Activated naive CD4-positive, alpha-beta T cell treated with anti-CD3 and anti-CD28 coated beads, Interleukin-2, amount 50 U/mL, for 72 hours (primary cell): ENCODE measurements around the gene LYRM7. TPM values are rescaled to one million over a fixed set of nuclear protein-coding genes. Genes with fewer than 3 reads are reported as not detected.
A peak's percentile ranks its signal among the peaks of the same experiment; 100 is the strongest.
"Not testable (repeated sequence)": the region's sequence is repeated elsewhere in the genome, so short reads cannot be mapped to it uniquely, and the experiment has no call there.

Experiments
- ATAC-seq, 2 donors: fragments of 150-1000 bp; cut with Tn5 transposase; 2 replicates each; pipeline ENCODE4 v1.10.0; 2021; ENCODE audit warnings: mild to moderate bottlenecking in 2 of 2, moderate library complexity in 2 of 2
- DNase-seq, 2 donors: peaks; one replicate each; pipeline ENCODE4 v3.0.0; 2021 to 2022; ENCODE audit warnings: low spot score in 2 of 2
- H3K27ac Mint-ChIP-seq, 2 donors: one replicate each; pipeline ENCODE4 v1.8.0; 2022; ENCODE audit warnings: mild to moderate bottlenecking in 2 of 2, mixed read lengths in 2 of 2
- H3K36me3 Mint-ChIP-seq, 2 donors: one replicate each; pipeline ENCODE4 v1.8.0; 2022; ENCODE audit warnings: mixed read lengths in 2 of 2
- H3K9me3 Mint-ChIP-seq, 2 donors: one replicate each; pipeline ENCODE4 v1.8.0; 2022; ENCODE audit warnings: mixed read lengths in 2 of 2
- total RNA-seq, 2 donors: library from RNA; stranded (reverse); gene quantifications; one replicate each; pipeline ENCODE4 v1.2.3, GENCODE V29; 2022

Gene LYRM7
- total RNA-seq, 2 donors from 2014 or later = 11.3 to 17.7 TPM

GRCh38 chr5:131224387-131225201, 53.9 kb downstream of the LYRM7 start:
- no peak overlapping the region for H3K27ac Mint-ChIP-seq
- no peak for DNase-seq

GRCh38 chr5:131225282-131225974, 54.7 kb downstream of the LYRM7 start:
- ATAC-seq (no peak), DNase-seq (no peak)
- no peaks in the 10 kb centered on the region for H3K36me3 Mint-ChIP-seq
- no peaks in the 10 kb centered on the region for H3K9me3 Mint-ChIP-seq
- no peak overlapping the region for H3K27ac Mint-ChIP-seq

More at GRCh38 chr5:131224387-131225201, 53.9 kb downstream of the LYRM7 start:
- Mint-ChIP-seq H3K36me3 (no peaks in the 10 kb centered on the region), H3K9me3 (no peaks in the 10 kb centered on the region)
- peak; percentile 82 to 88 for ATAC-seq

DNA sequence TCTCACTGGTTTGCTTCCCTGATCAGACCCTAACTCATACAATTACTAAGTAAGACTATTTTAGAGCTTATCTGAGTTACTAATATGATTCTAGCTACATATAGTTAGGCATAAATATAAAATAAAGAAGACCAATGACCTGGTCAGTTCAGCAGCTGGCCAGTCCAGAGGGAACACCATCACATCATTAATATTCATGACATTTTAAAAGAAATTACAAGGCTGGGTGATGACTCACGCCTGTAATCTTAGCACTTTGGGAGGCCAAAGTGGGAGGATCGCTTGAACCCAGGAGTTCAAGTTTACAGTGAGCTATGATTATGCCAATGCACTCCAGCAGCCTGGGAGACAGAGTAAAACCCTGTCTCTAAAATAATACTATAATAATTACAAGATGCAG, 56.2 kb downstream of the LYRM7 start:
- no peaks in the 10 kb centered on the region for H3K9me3 Mint-ChIP-seq
- no peak overlapping the region for H3K27ac Mint-ChIP-seq
- no peaks in the 10 kb centered on the region for H3K36me3 Mint-ChIP-seq
- DNase-seq (no peak), ATAC-seq (no peak)

DNA sequence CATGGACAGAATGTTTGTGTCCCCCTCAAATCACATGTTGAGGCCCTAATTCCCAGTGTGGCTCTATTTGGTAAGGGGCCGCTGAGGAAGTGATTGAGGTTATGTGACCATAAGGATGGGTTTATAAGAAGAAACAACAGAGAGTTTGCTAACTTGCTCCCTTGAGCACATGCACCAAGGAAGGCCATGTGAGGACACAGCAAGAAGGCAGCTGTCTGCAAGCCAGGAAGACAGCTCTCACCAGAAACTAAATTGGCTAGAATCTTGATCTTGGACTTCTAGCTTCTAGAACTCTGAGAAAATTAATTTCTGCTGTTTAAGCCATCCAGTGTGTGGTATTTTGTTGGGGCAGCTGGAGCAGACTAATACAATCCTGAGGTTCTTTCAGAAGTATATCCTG, 57.9 kb downstream of the LYRM7 start:
- no peaks in the 10 kb centered on the region for H3K9me3 Mint-ChIP-seq
- DNase-seq (no peak), ATAC-seq (no peak)
- H3K36me3 Mint-ChIP-seq = no peaks in the 10 kb centered on the region
- H3K27ac Mint-ChIP-seq = no peak overlapping the region

DNA sequence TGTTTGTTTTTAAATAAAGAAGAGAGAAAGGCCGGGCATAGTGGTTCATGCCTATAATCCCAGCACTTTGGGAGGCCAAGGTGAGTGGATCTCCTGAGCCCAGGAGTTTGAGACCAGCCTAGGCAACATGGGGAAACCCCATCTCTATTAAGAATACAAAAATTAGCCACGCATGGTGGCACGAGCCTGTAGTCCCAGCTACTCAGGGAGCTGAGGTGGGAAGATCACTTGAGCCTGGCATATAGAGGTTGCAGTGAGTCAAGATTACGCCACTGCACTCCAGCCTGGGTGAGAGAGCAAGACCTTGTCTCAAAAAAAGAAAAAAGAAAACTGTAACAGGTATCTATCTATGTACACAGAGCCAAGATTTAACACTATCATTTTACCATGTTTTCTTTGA, 58.9 kb downstream of the LYRM7 start:
- ATAC-seq = no peak
- H3K9me3 Mint-ChIP-seq = no peaks in the 10 kb centered on the region
- DNase-seq = no peak
- no peaks in the 10 kb centered on the region for H3K36me3 Mint-ChIP-seq
- H3K27ac Mint-ChIP-seq = no peak overlapping the region

- DNase-seq (no peak), ATAC-seq (no peak)
- H3K36me3 Mint-ChIP-seq = no peaks in the 10 kb centered on the region
- H3K9me3 Mint-ChIP-seq = no peaks in the 10 kb centered on the region
- peak overlapping the region; percentile 41 to 69 for H3K27ac Mint-ChIP-seq
Measured at GRCh38 chr5:131230406-131230805, 59.7 kb downstream of the LYRM7 start.

DNA sequence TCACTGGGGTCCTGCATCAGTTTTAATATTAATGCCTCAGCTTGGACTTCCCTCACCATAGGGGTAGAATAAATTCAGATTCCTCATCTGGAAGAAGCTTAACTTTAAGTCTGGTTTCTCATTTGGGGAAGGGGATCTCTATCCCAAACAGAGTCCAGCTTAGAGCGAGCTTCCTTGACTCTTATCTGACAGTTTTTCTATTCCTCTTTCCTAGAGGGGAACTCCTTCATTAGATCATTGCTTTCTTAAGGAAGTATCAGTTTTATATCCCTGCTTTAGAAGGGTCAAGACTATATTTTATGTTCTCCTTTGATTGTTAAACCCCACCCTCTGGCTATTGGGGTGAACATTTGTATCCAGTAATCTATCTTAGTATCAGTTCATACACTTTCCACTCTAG, 68.9 kb downstream of the LYRM7 start:
- peaks cover 0 to 9% of the 10 kb centered on the region in 2 donors for H3K36me3 Mint-ChIP-seq
- no peak for ATAC-seq
- H3K9me3 Mint-ChIP-seq = peaks cover 0 to 2% of the 10 kb centered on the region in 2 donors
- H3K27ac Mint-ChIP-seq = no peak overlapping the region
- no peak for DNase-seq

DNA sequence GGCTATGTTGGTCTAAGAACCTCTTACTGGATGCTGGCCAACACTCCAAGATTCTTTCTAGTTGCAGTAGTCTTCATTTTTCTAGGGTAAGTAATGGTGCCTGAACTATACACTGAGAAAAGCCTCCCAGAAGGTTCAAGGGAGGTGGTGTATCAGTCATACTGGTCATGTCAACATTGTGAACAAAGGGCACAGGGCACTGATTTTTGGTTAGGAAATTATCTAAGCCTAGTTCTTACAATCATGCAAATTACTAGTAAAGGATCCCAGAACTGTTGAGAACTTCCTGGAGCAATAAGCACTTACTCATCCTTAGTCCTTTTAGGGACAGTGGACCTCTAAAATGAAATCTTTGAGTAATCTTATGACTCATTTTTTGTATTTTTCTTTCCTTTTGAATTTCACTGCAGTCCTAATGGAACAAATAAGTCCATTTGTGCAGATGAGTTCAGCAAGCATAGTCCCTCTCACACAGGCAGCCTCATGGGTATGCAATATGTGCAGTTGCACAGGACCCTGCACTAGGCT, 72.0 kb downstream of the LYRM7 start:
- Mint-ChIP-seq H3K9me3 (peaks cover 0 to 4% of the 10 kb centered on the region in 2 donors), H3K36me3 (peaks cover 0 to 34% of the 10 kb centered on the region in 2 donors), H3K27ac (peak overlapping the region in 1 of 2 donors; percentile 51)
- ATAC-seq (peak; percentile 92 to 95), DNase-seq (no peak)

DNA sequence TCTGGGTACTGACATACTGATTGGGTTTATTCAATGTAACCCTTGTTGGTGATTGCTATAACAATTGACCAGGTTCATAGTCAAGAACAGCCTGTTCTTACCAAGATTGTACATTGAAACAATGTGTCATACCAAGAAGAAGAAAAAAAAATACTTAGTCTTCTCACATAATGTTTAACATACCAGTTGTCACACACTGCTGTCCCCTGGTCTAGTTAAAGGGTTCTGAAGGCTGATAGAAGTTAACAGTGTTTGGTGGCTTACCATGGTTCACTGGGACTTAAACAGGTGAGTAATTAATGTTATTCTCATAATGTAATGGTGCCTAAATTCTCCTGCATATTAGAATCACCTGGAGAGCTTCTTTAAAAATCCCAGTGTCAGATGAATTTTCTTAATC, 74.6 kb downstream of the LYRM7 start:
- H3K27ac Mint-ChIP-seq = no peak overlapping the region
- no peak for ATAC-seq
- DNase-seq = no peak
- peaks cover 0 to 34% of the 10 kb centered on the region in 2 donors for H3K36me3 Mint-ChIP-seq
- H3K9me3 Mint-ChIP-seq = peaks cover 0 to 4% of the 10 kb centered on the region in 2 donors

DNA sequence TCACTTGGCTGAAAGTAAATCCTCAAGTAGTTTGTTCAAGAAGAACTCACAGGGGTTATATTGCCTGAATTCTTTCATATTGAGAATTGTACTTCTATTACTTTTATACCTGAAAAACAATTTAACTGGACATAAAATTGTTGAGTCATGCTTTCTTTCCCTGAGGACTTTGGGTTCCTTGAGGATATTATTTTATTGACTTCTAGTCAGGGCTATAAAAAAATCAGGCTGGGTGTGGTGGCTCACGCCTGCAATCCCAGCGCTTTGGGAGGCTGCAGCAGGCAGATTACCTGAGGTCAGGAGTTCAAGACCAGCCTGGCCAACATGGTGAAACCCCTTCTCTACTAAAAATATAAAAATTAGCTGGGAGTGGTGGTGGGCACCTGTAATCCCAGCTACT, 75.2 kb downstream of the LYRM7 start:
- no peak for ATAC-seq
- H3K9me3 Mint-ChIP-seq = peaks cover 0 to 4% of the 10 kb centered on the region in 2 donors
- no peak for DNase-seq
- H3K36me3 Mint-ChIP-seq = peaks cover 0 to 34% of the 10 kb centered on the region in 2 donors
- no peak overlapping the region for H3K27ac Mint-ChIP-seq

DNA sequence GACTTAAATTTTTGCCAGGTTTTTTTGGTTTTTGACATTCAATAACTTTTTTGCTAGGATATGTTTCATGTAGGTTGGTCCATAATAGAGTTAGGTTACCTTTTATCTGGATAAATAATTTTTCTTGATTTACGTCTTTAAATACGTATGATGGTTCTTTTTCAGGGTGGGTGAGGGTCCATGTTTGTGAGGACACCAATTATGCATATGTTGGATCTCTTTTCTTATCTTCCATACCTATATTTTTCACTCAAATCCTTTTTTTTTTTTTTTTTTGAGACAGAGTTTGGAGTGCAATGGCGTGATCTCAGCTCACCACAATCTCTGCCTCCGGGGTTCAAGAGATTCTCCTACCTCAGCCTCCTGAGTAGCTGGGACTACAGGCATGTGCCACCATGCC, 75.8 kb downstream of the LYRM7 start:
- ATAC-seq = no peak

GRCh38 chr5:131250751-131251475, 80.2 kb downstream of the LYRM7 start:
- DNase-seq (no peak), ATAC-seq (no peak)
- Mint-ChIP-seq H3K27ac (peak overlapping the region; percentile 94), H3K9me3 (peaks cover 0 to 3% of the 10 kb centered on the region in 2 donors), H3K36me3 (peaks cover 5 to 21% of the 10 kb centered on the region in 2 donors)

More for the DNA sequence above, 75.8 kb downstream of the LYRM7 start:
- Mint-ChIP-seq H3K36me3 (peaks cover 0 to 34% of the 10 kb centered on the region in 2 donors), H3K9me3 (peaks cover 0 to 4% of the 10 kb centered on the region in 2 donors), H3K27ac (no peak overlapping the region)
- DNase-seq = no peak

GRCh38 chr5:131252824-131253171, 82.1 kb downstream of the LYRM7 start:
- DNase-seq (peak; percentile 60 to 77), ATAC-seq (peak; percentile 54 to 75)
- H3K9me3 Mint-ChIP-seq = peaks cover 0 to 3% of the 10 kb centered on the region in 2 donors
- H3K36me3 Mint-ChIP-seq = peaks cover 5 to 19% of the 10 kb centered on the region in 2 donors
- peak overlapping the region; percentile 94 to 99 for H3K27ac Mint-ChIP-seq

DNA sequence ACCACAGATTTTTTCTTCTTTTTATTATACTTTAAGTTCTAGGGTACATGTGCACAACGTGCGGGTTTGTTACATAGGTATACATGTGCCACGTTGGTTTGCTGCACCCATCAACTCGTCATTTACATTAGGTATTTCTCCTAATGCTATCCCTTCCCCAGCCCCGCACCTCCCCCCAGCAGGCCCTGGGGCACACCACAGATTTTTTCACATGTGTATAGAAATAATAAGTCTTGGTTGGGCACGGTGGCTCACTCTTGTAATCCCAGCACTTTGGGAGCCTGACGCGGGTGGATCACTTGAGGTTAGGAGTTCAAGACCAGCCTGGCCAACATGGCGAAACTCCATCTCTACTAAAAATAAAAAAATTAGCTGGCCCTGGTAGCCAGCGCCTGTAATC, 83.3 kb downstream of the LYRM7 start:
- ATAC-seq, H3K9me3 Mint-ChIP-seq, DNase-seq: not testable (repeated sequence)
- H3K36me3 Mint-ChIP-seq = peaks cover 10 to 24% of the 10 kb centered on the region in 2 donors
- H3K27ac Mint-ChIP-seq = peak overlapping the region; percentile 94 to 99

- H3K36me3 Mint-ChIP-seq = peaks cover 10 to 24% of the 10 kb centered on the region in 2 donors
- DNase-seq (no peak), ATAC-seq (peak; percentile 38 to 74)
- peak overlapping the region; percentile 94 to 99 for H3K27ac Mint-ChIP-seq
- H3K9me3 Mint-ChIP-seq = peaks cover 0 to 3% of the 10 kb centered on the region in 2 donors
Measured at GRCh38 chr5:131254741-131255140, 84.0 kb downstream of the LYRM7 start.
